HG02884 (cell line): ENCODE measurements around the gene EPHA8.

Experiments
- ATAC-seq: cut with Tn5 transposase; IDR thresholded peaks from one replicate; pipeline ENCODE4 v1.9.1; 2021; ENCODE audit warnings: mild to moderate bottlenecking, moderate library complexity; ENCODE audit not compliant: unreplicated experiment

EPHA8 gene

GRCh38 chr1:22535399-22535798 is 27.9 kb upstream of the EPHA8 start:
- ATAC-seq: no peak

- ATAC-seq: no peak
Measured at GRCh38 chr1:22536506-22536905, 26.8 kb upstream of the EPHA8 start.

GRCh38 chr1:22537441-22538139 is 25.7 kb upstream of the EPHA8 start:
- ATAC-seq: no peak

GRCh38 chr1:22539510-22540118 is 23.7 kb upstream of the EPHA8 start:
- ATAC-seq: no peak

GRCh38 chr1:22540337-22540736 is 23.0 kb upstream of the EPHA8 start:
- ATAC-seq: no peak

GRCh38 chr1:22542886-22543285 is 20.4 kb upstream of the EPHA8 start:
- no peak for ATAC-seq

GRCh38 chr1:22543679-22544078 is 19.6 kb upstream of the EPHA8 start:
- ATAC-seq: no peak

- no peak for ATAC-seq
Measured at GRCh38 chr1:22544606-22545005, 18.7 kb upstream of the EPHA8 start.

- no peak for ATAC-seq
Measured at GRCh38 chr1:22545141-22545540, 18.1 kb upstream of the EPHA8 start.

GRCh38 chr1:22547186-22547817 is 16.0 kb upstream of the EPHA8 start:
- no peak for ATAC-seq

- ATAC-seq: no peak
Measured at GRCh38 chr1:22547818-22548462, 15.3 kb upstream of the EPHA8 start.

GRCh38 chr1:22550021-22550420 is 13.3 kb upstream of the EPHA8 start:
- no peak for ATAC-seq

- no peak for ATAC-seq
Measured at GRCh38 chr1:22551591-22551990, 11.7 kb upstream of the EPHA8 start.

GRCh38 chr1:22552021-22552420 is 11.3 kb upstream of the EPHA8 start:
- ATAC-seq: no peak

- no peak for ATAC-seq
Measured at GRCh38 chr1:22553104-22553880, 10.0 kb upstream of the EPHA8 start.

GRCh38 chr1:22553991-22554522 is 9.2 kb upstream of the EPHA8 start:
- ATAC-seq: no peak

GRCh38 chr1:22555371-22555656 is 8.0 kb upstream of the EPHA8 start:
- no peak for ATAC-seq

GRCh38 chr1:22556391-22557104 is 6.7 kb upstream of the EPHA8 start:
- ATAC-seq: no peak

GRCh38 chr1:22557341-22557950 is 5.8 kb upstream of the EPHA8 start:
- no peak for ATAC-seq
